CD14-positive monocyte (primary cell): ENCODE measurements around the gene CCN6. TPM values are rescaled to one million over a fixed set of nuclear protein-coding genes. Genes with fewer than 3 reads are reported as not detected.

Experiments
- DNase-seq, 3 donors: peaks; one replicate each; pipeline ENCODE4 v3.0.0-alpha.2; 2011 to 2022
- H2AFZ ChIP-seq: 2 replicates; pipeline ENCODE4 v1.6.0; 2012; ENCODE audit warnings: mild to moderate bottlenecking, low read depth, low read length, inconsistent platforms; ENCODE audit not compliant: insufficient read depth, poor library complexity, severe bottlenecking
- H3K27ac ChIP-seq, 2 donors: 1 replicate in 1 of 2; 2 replicates in 1 of 2; pipeline ENCODE4 v1.5.1; 2012 to 2013; ENCODE audit warnings: low read length in 2 of 2, control low read depth in 1 of 2, inconsistent platforms in 1 of 2, low read depth in 1 of 2, mild to moderate bottlenecking in 1 of 2
- H3K27me3 ChIP-seq, 2 donors: one replicate each; pipeline versions ENCODE4 v1.6.0 to v1.6.1; 2011 to 2013; ENCODE audit warnings: low read length in 2 of 2; ENCODE audit not compliant: control insufficient read depth in 2 of 2, insufficient read depth in 2 of 2
- H3K36me3 ChIP-seq, 2 donors: replicated peaks in 1 of 2; 1 replicate in 1 of 2; 2 replicates in 1 of 2; pipeline versions ENCODE4 v1.5.1 to v1.6.1; 2012 to 2013; ENCODE audit warnings: low read length in 2 of 2, control low read depth in 1 of 2, inconsistent platforms in 1 of 2, mild to moderate bottlenecking in 1 of 2; ENCODE audit not compliant: insufficient read depth in 2 of 2, control insufficient read depth in 1 of 2
- H3K4me1 ChIP-seq, 2 donors: 1 replicate in 1 of 2; 2 replicates in 1 of 2; pipeline versions ENCODE4 v1.5.1 to v1.6.1; 2012 to 2013; ENCODE audit warnings: low read length in 2 of 2, control low read depth in 1 of 2, inconsistent platforms in 1 of 2, mild to moderate bottlenecking in 1 of 2, moderate library complexity in 1 of 2; ENCODE audit not compliant: insufficient read depth in 2 of 2, control insufficient read depth in 1 of 2
- H3K4me2 ChIP-seq: replicated peaks from 2 replicates; pipeline ENCODE3; 2012; ENCODE audit warnings: low read length, moderate library complexity, mild to moderate bottlenecking; ENCODE audit not compliant: poor library complexity, severe bottlenecking; ENCODE audit errors: extremely low read depth
- H3K4me3 ChIP-seq, 3 experiments: fragments of 200-600 bp in 1 of 3; sonication (generic) in 1 of 3; replicated peaks in 1 of 3; 1 replicate in 2 of 3; 2 replicates in 1 of 3; pipeline ENCODE4 v1.5.1; 2011 to 2013; ENCODE audit warnings: low read length in 3 of 3, mild to moderate bottlenecking in 3 of 3, control low read depth in 2 of 3, low read depth in 2 of 3, inconsistent platforms in 1 of 3, moderate library complexity in 1 of 3
- H3K79me2 ChIP-seq: 2 replicates; pipeline ENCODE4 v1.6.0; 2012; ENCODE audit warnings: mild to moderate bottlenecking, control low read depth, inconsistent platforms, low read length, moderate library complexity; ENCODE audit not compliant: insufficient read depth
- H3K9ac ChIP-seq: 2 replicates; pipeline ENCODE4 v1.6.0; 2017; ENCODE audit warnings: low read length, mild to moderate bottlenecking; ENCODE audit not compliant: insufficient read depth, poor library complexity, severe bottlenecking
- H3K9me3 ChIP-seq, 2 donors: replicated peaks in 1 of 2; 1 replicate in 1 of 2; 2 replicates in 1 of 2; pipeline versions ENCODE4 v1.5.1 to v1.6.1; 2012 to 2013; ENCODE audit warnings: low read length in 2 of 2, control low read depth in 1 of 2; ENCODE audit not compliant: control insufficient read depth in 1 of 2, insufficient read depth in 1 of 2
- H4K20me1 ChIP-seq: 2 replicates; pipeline ENCODE4 v1.6.0; 2012; ENCODE audit warnings: mild to moderate bottlenecking, low read length, control low read depth, moderate library complexity; ENCODE audit not compliant: insufficient read depth
- H3K27ac Mint-ChIP-seq, 7 donors: one replicate each; pipeline ENCODE4 v1.8.0; 2020; ENCODE audit warnings: mild to moderate bottlenecking in 7 of 7, mixed read lengths in 7 of 7, moderate library complexity in 6 of 7, inconsistent platforms in 2 of 7
- H3K27me3 Mint-ChIP-seq, 3 donors: one replicate each; pipeline ENCODE4 v1.8.0; 2021 to 2022; ENCODE audit warnings: low read depth in 3 of 3, mild to moderate bottlenecking in 3 of 3, mixed read lengths in 3 of 3, moderate library complexity in 3 of 3, inconsistent platforms in 1 of 3
- H3K36me3 Mint-ChIP-seq, 2 donors: one replicate each; pipeline ENCODE4 v1.8.0; 2020; ENCODE audit warnings: mixed read lengths in 2 of 2, inconsistent platforms in 1 of 2, mild to moderate bottlenecking in 1 of 2
- H3K4me1 Mint-ChIP-seq: one replicate; pipeline ENCODE4 v1.8.0; 2020; ENCODE audit warnings: mild to moderate bottlenecking, mixed read lengths
- H3K4me3 Mint-ChIP-seq, 2 donors: one replicate each; pipeline ENCODE4 v1.8.0; 2020; ENCODE audit warnings: mild to moderate bottlenecking in 2 of 2, mixed read lengths in 2 of 2, moderate library complexity in 1 of 2
- H3K9me3 Mint-ChIP-seq, 7 donors: one replicate each; pipeline ENCODE4 v1.8.0; 2020 to 2022; ENCODE audit warnings: mixed read lengths in 7 of 7, mild to moderate bottlenecking in 6 of 7, moderate library complexity in 6 of 7, inconsistent platforms in 2 of 7
- WGBS: methylation state at CpG from one replicate; pipeline ENCODE4 v1.1.5; 2013; ENCODE audit warnings: missing lambda C conversion rate; ENCODE audit not compliant: insufficient coverage; 5-methylcytosine and 5-hydroxymethylcytosine counted together
- intact Hi-C, 2 donors: fragments of 100-400 bp; cut with micrococcal nuclease; formaldehyde crosslinking; loops; one replicate each; pipeline versions ENCODE4 v1.15.0 to v1.15.1; 2023
- polyA plus RNA-seq, 3 donors: library from polyadenylated mRNA; depleted of rRNA in 1 of 3; unstranded in 2 of 3; stranded (reverse) in 1 of 3; fragments of 300-500 nt in 2 of 3; fragments of >200 nt in 1 of 3; fragmentation: Illumina TruSeq in 2 of 3; gene quantifications; 1 replicate in 2 of 3; 2 replicates in 1 of 3; pipeline ENCODE4 v1.2.3, GENCODE V29; 2012 to 2021
- TF ChIP-seq, protein P1 (sequence below): fragments of 200-600 bp; IDR thresholded peaks from one replicate; pipeline ENCODE4 v1.8.0; 2022; ENCODE audit warnings: antibody characterized with exemption, mild to moderate bottlenecking

Gene CCN6
- polyA plus RNA-seq, 3 donors = not detected

DNA sequence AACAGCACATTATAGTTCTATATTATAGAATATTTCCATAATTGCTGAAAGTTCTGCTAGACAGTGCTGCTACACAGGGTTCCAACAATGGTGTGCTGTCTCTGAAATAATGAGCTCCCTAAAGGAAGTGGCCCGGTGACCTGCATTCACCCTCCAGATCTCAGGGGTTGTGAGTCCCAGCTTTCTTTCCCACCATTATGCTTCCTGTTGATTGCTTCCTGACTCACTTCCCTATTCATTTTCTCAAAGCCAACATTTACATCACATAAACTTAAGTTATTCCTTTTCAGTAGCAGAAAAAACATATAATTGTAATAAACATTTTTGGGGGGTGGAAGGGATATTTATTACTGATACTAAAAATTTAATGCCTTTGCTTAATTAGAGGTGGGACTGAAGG, 12.9 kb upstream of the CCN6 start:
- H3K36me3 ChIP-seq = no peaks in the 10 kb centered on the region
- no peak overlapping the region for H3K27ac ChIP-seq
- intact Hi-C loops = loop anchor here in 1 of 2 donors (5.0 kb wide), 1 partner anchor 329 kb away; no protein-coding TSS in a partner anchor
- peak in 2 of 3 donors; percentile 7 to 38 for DNase-seq
- no peak overlapping the region for H3K4me2 ChIP-seq
- Mint-ChIP-seq H3K27me3 (no peaks in the 10 kb centered on the region), H3K4me1 (peaks cover 17% of the 10 kb centered on the region), H3K36me3 (no peaks in the 10 kb centered on the region), H3K4me3 (no peak overlapping the region), H3K27ac (no peak overlapping the region), H3K9me3 (no peaks in the 10 kb centered on the region)
- no peaks in the 10 kb centered on the region for H3K79me2 ChIP-seq
- no peaks in the 10 kb centered on the region for H3K9me3 ChIP-seq
- H3K9ac ChIP-seq = no peak overlapping the region
- no peaks in the 10 kb centered on the region for H3K27me3 ChIP-seq
- H4K20me1 ChIP-seq = no peaks in the 10 kb centered on the region
- WGBS = no CpG with 5 or more reads among the region's 1 CpG
- no peak overlapping the region for H2AFZ ChIP-seq
- H3K4me1 ChIP-seq = peaks cover 7 to 8% of the 10 kb centered on the region in 2 donors
- no peak overlapping the region for H3K4me3 ChIP-seq
- TF ChIP-seq, protein P1, sequence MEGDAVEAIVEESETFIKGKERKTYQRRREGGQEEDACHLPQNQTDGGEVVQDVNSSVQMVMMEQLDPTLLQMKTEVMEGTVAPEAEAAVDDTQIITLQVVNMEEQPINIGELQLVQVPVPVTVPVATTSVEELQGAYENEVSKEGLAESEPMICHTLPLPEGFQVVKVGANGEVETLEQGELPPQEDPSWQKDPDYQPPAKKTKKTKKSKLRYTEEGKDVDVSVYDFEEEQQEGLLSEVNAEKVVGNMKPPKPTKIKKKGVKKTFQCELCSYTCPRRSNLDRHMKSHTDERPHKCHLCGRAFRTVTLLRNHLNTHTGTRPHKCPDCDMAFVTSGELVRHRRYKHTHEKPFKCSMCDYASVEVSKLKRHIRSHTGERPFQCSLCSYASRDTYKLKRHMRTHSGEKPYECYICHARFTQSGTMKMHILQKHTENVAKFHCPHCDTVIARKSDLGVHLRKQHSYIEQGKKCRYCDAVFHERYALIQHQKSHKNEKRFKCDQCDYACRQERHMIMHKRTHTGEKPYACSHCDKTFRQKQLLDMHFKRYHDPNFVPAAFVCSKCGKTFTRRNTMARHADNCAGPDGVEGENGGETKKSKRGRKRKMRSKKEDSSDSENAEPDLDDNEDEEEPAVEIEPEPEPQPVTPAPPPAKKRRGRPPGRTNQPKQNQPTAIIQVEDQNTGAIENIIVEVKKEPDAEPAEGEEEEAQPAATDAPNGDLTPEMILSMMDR = no peak

- DNase-seq = no peak
- Histone ChIP-seq H3K27ac (no peak overlapping the region), H2AFZ (no peak overlapping the region), H3K4me1 (peaks cover 7 to 8% of the 10 kb centered on the region in 2 donors), H3K36me3 (no peaks in the 10 kb centered on the region), H4K20me1 (no peaks in the 10 kb centered on the region), H3K4me2 (no peak overlapping the region), H3K27me3 (no peaks in the 10 kb centered on the region), H3K79me2 (no peaks in the 10 kb centered on the region), H3K9ac (no peak overlapping the region), H3K9me3 (no peaks in the 10 kb centered on the region), H3K4me3 (no peak overlapping the region)
- Mint-ChIP-seq H3K27me3 (no peaks in the 10 kb centered on the region), H3K36me3 (no peaks in the 10 kb centered on the region), H3K4me3 (no peak overlapping the region), H3K9me3 (no peaks in the 10 kb centered on the region), H3K27ac (no peak overlapping the region), H3K4me1 (peaks cover 17% of the 10 kb centered on the region)
- intact Hi-C loops = loop anchor here in 1 of 2 donors (5.0 kb wide), 1 partner anchor 329 kb away; no protein-coding TSS in a partner anchor
- 100% methylated on average over 1 of the region's 3 CpGs for WGBS
- TF ChIP-seq, protein P1 = no peak
Observed at GRCh38 chr6:112041535-112041934, 12.4 kb upstream of the CCN6 start.
